ENCODE data around the gene KLF6. TPM values are rescaled to one million over a fixed set of nuclear protein-coding genes. Genes with fewer than 3 reads are reported as not detected.

KLF6 gene
- total and polyA plus RNA-seq, 8 donors = 66.0 to 217 (median 112) TPM

- no peak for TF ChIP-seq CTCF (IDR thresholded peaks at IDR 0.05)
- H3K27ac ChIP-seq = peak overlapping the region in 1 of 2 donors; percentile 33
- no peak for DNase-seq
- peaks cover 0 to 65% of the 10 kb centered on the region in 2 donors for H3K4me1 ChIP-seq
- no peaks in the 10 kb centered on the region for H3K36me3 ChIP-seq
- no peak overlapping the region for H3K4me3 ChIP-seq
- peak; percentile 34 for ATAC-seq
- intact Hi-C loops (cut with DNase I) = no loop called here
- no peaks in the 10 kb centered on the region for H3K9me3 ChIP-seq
- H3K27me3 ChIP-seq = no peaks in the 10 kb centered on the region
These were observed 29.3 kb downstream of the KLF6 start for GRCh38 chr10:3755440-3756359.

GRCh38 chr10:3754727-3755439 lies 30.1 kb downstream of the KLF6 start:
- no peaks in the 10 kb centered on the region for H3K27me3 ChIP-seq
- no peaks in the 10 kb centered on the region for H3K9me3 ChIP-seq
- TF ChIP-seq CTCF (IDR thresholded peaks at IDR 0.05) = no peak
- no peaks in the 10 kb centered on the region for H3K36me3 ChIP-seq
- intact Hi-C loops (cut with DNase I) = no loop called here
- ATAC-seq = peak; percentile 83
- peaks cover 0 to 65% of the 10 kb centered on the region in 2 donors for H3K4me1 ChIP-seq
- no peak overlapping the region for H3K4me3 ChIP-seq
- peak overlapping the region in 1 of 2 donors; percentile 33 for H3K27ac ChIP-seq
- no peak for DNase-seq

GRCh38 chr10:3750854-3751253 lies 34.2 kb downstream of the KLF6 start:
- no peak for DNase-seq
- TF ChIP-seq CTCF (IDR thresholded peaks at IDR 0.05) = no peak
- Histone ChIP-seq H3K4me3 (no peak overlapping the region), H3K27ac (no peak overlapping the region), H3K9me3 (no peaks in the 10 kb centered on the region), H3K27me3 (no peaks in the 10 kb centered on the region), H3K36me3 (no peaks in the 10 kb centered on the region), H3K4me1 (peaks cover 0 to 46% of the 10 kb centered on the region in 2 donors)
- intact Hi-C loops (cut with DNase I) = no loop called here
- ATAC-seq = no peak

- peaks cover 0 to 40% of the 10 kb centered on the region in 2 donors for H3K4me1 ChIP-seq
These were observed 34.8 kb downstream of the KLF6 start for GRCh38 chr10:3750006-3750816.

More at GRCh38 chr10:3750006-3750816, 34.8 kb downstream of the KLF6 start:
- H3K9me3 ChIP-seq = no peaks in the 10 kb centered on the region
- TF ChIP-seq CTCF (IDR thresholded peaks at IDR 0.05) = no peak
- intact Hi-C loops (cut with DNase I) = no loop called here
- H3K27ac ChIP-seq = peak overlapping the region; percentile 42 to 73
- peak; percentile 13 for ATAC-seq
- no peak overlapping the region for H3K4me3 ChIP-seq
- H3K36me3 ChIP-seq = no peaks in the 10 kb centered on the region
- peak in 3 of 4 donors; percentile 54 to 60 (median 59) for DNase-seq
- H3K27me3 ChIP-seq = no peaks in the 10 kb centered on the region

Data from left lung (tissue), 10 donors.